K562 (cell line): ENCODE results near the gene CCDC116. TPM values are rescaled to one million over a fixed set of nuclear protein-coding genes. Genes with fewer than 3 reads are reported as not detected.
A peak's percentile ranks its signal among the peaks of the same experiment; 100 is the strongest.

Source experiments
- BRCA1 ChIP-seq, 2 experiments: fragments of 450-650 bp in 1 of 2; sonication (generic) in 1 of 2; formaldehyde crosslinking in 1 of 2; IDR thresholded peaks; 2 replicates each; pipeline versions ENCODE4 v1.5.0 to v1.6.1; 2017 to 2020; ENCODE audit warnings: mild to moderate bottlenecking in 1 of 2, missing genetic modification reagents in 1 of 2
- CCNT2 ChIP-seq: IDR thresholded peaks from 2 replicates; pipeline ENCODE4 v1.6.1; 2011; ENCODE audit warnings: borderline replicate concordance, low read depth, mild to moderate bottlenecking, moderate library complexity, mixed read lengths, low read length; ENCODE audit not compliant: insufficient read length; ENCODE audit errors: extremely low read depth
- EWSR1 ChIP-seq: fragments of 450-650 bp; IDR thresholded peaks from 2 replicates; pipeline ENCODE4 v1.6.1; 2018; ENCODE audit warnings: borderline replicate concordance, mild to moderate bottlenecking, low read depth, moderate library complexity; ENCODE audit not compliant: partially characterized antibody
- FOSL1 ChIP-seq: fragments of 200-800 bp; sonication (Bioruptor generic); conservative IDR thresholded peaks from 2 replicates; pipeline ENCODE4 v1.6.1; 2016; ENCODE audit warnings: missing genetic modification characterization, missing compliant biosample characterization
- HMBOX1 ChIP-seq: sonication (generic); IDR thresholded peaks from 2 replicates; pipeline ENCODE4 v1.6.1; 2016
- IFI16 ChIP-seq: fragments of 250-450 bp; sonication (Bioruptor Pico); IDR thresholded peaks from 2 replicates; pipeline ENCODE4 v2.1.2; 2022; ENCODE audit warnings: mild to moderate bottlenecking, inconsistent platforms
- NBN ChIP-seq: fragments of 450-650 bp; IDR thresholded peaks from 2 replicates; pipeline ENCODE4 v1.6.1; 2016; ENCODE audit warnings: low read depth, mild to moderate bottlenecking
- NFXL1 ChIP-seq: fragments of 450-650 bp; formaldehyde crosslinking; IDR thresholded peaks from 2 replicates; pipeline ENCODE4 v1.4.0; 2021; ENCODE audit warnings: mild to moderate bottlenecking
- PKNOX1 ChIP-seq: fragments of 450-650 bp; IDR thresholded peaks from 2 replicates; pipeline ENCODE4 v1.6.1; 2016
- SIN3A ChIP-seq, 2 experiments: fragments of 150-350 bp in 1 of 2; IDR thresholded peaks; 2 replicates each; pipeline ENCODE4 v1.6.1; 2011 to 2016; ENCODE audit warnings: borderline replicate concordance in 2 of 2, low read depth in 2 of 2, low read length in 2 of 2, mild to moderate bottlenecking in 2 of 2, moderate library complexity in 2 of 2; ENCODE audit not compliant: control insufficient read depth in 1 of 2
- STAG1 ChIP-seq: sonication (generic); formaldehyde crosslinking; IDR thresholded peaks from 2 replicates; pipeline ENCODE4 v1.5.0; 2020; ENCODE audit warnings: missing genetic modification reagents, borderline replicate concordance
- TFAM ChIP-seq: fragments of 250-450 bp; sonication (Bioruptor Pico); conservative IDR thresholded peaks from 2 replicates; pipeline ENCODE4 v1.5.0; 2021; ENCODE audit warnings: mild to moderate bottlenecking, moderate library complexity
- TFAP4 ChIP-seq: sonication (generic); formaldehyde crosslinking; IDR thresholded peaks from 2 replicates; pipeline ENCODE4 v1.8.0; 2022; ENCODE audit warnings: missing genetic modification reagents, mild to moderate bottlenecking, moderate library complexity, borderline replicate concordance
- UBTF ChIP-seq, 2 experiments: IDR thresholded peaks; 2 replicates each; pipeline ENCODE4 v1.6.1; 2012; ENCODE audit warnings: improper control_type of control experiment in 2 of 2, low read depth in 2 of 2, low read length in 2 of 2, borderline replicate concordance in 1 of 2
- ZBTB1 ChIP-seq: sonication (generic); formaldehyde crosslinking; IDR thresholded peaks from 2 replicates; pipeline ENCODE4 v1.8.1; 2023; ENCODE audit warnings: missing genetic modification reagents, low read depth, mild to moderate bottlenecking, borderline replicate concordance
- ZFP36 ChIP-seq: fragments of 150-350 bp; IDR thresholded peaks from 2 replicates; pipeline ENCODE4 v1.6.1; 2018; ENCODE audit warnings: low read length, low read depth; ENCODE audit not compliant: partially characterized antibody
- ZHX1 ChIP-seq: fragments of 150-350 bp; conservative IDR thresholded peaks from 2 replicates; pipeline ENCODE4 v1.6.1; 2014; ENCODE audit warnings: low read length
- ZNF3 ChIP-seq: fragments of 250-450 bp; sonication (Bioruptor Pico); IDR thresholded peaks from 2 replicates; pipeline ENCODE4 v1.5.0; 2021; ENCODE audit warnings: mild to moderate bottlenecking, moderate library complexity
- ZNF76 ChIP-seq: fragments of 250-450 bp; sonication (Bioruptor Pico); IDR thresholded peaks from 2 replicates; pipeline ENCODE4 v1.4.0; 2020; ENCODE audit warnings: mild to moderate bottlenecking, moderate library complexity, borderline replicate concordance
- polyA plus RNA-seq, 8 experiments: library from polyadenylated mRNA; depleted of rRNA in 4 of 8; stranded (reverse) in 5 of 8; unstranded in 3 of 8; fragments of >200 nt; fragmentation: Nextera tagmentation in 2 of 8; fragmentation: Illumina TruSeq in 1 of 8; extraction: Ambion mirVana in 2 of 8; extraction: Trizol in 1 of 8; gene quantifications; 2 replicates each; pipeline versions ENCODE4 v1.2.1 to v1.2.3, GENCODE V29; 2011 to 2014; ENCODE audit warnings: inconsistent platforms in 1 of 8, missing spikeins in 1 of 8
- total RNA-seq, 7 experiments: library from RNA; depleted of rRNA in 6 of 7; stranded (reverse); fragments of >200 nt in 6 of 7; fragmentation: Illumina TruSeq in 2 of 7; extraction: Trizol in 2 of 7; gene quantifications; 2 replicates each; pipeline versions ENCODE4 v1.2.1 to v1.2.3, GENCODE V29; 2011 to 2021; ENCODE audit warnings: low replicate concordance in 1 of 7

Gene CCDC116
- total and polyA plus RNA-seq, 9 of the 15 experiments (the other 6 are each of a cell fraction or from before 2014, with no cell fraction given), result 1.6 to 11.3 (median 4.7) TPM

GRCh38 chr22:21606775-21607174 is 25.8 kb upstream of the CCDC116 start (continued):
- TF ChIP-seq FOSL1 (tag), result peak; percentile 45
- peak in 1 of 2 experiments; percentile 76; a peak in 2 of 4 replicates for TF ChIP-seq SIN3A (IDR thresholded peaks at IDR 0.05; ENCODE audit: borderline replicate concordance in 2 of 2, control insufficient read depth in 1 of 2, low read depth in 2 of 2, low read length in 2 of 2)
- no peak for TF ChIP-seq EWSR1
- no peak for TF ChIP-seq BRCA1 (IDR thresholded peaks at IDR 0.05)
- TF ChIP-seq BRCA1 (CRISPR knock-in tag; IDR thresholded peaks at IDR 0.05), result no peak
- TF ChIP-seq ZFP36, result peak; percentile 18
- TF ChIP-seq ZHX1, result 0 out of 2 replicates have a peak, but pooled peaks have one; percentile 81
- TF ChIP-seq ZNF3, result no peak
- peak; percentile 44; the same call in 1 of the 2 replicates for TF ChIP-seq TFAP4 (CRISPR knock-in tag)
- TF ChIP-seq PKNOX1, result no peak
- TF ChIP-seq ZNF76 (CRISPR knock-in tag), result peak; percentile 21; the same call in 1 of the 2 replicates
- TF ChIP-seq TFAM (CRISPR knock-in tag), result no peak
- 0 out of 4 replicates have a peak, but pooled peaks of 1 of the 2 experiments have one; percentile 52 for TF ChIP-seq UBTF (IDR thresholded peaks at IDR 0.05; ENCODE audit: borderline replicate concordance in 1 of 2, low read depth in 2 of 2, low read length in 2 of 2)
- no peak for TF ChIP-seq HMBOX1
- TF ChIP-seq CCNT2, result no peak
- TF ChIP-seq ZBTB1 (CRISPR knock-in tag), result peak; percentile 63; the same call in 1 of the 2 replicates
- no peak for TF ChIP-seq IFI16 (CRISPR knock-in tag)
- no peak for TF ChIP-seq NBN
- 0 out of 2 replicates have a peak, but pooled peaks have one; percentile 27 for TF ChIP-seq NFXL1 (CRISPR knock-in tag)
- TF ChIP-seq STAG1, result 0 out of 2 replicates have a peak, but pooled peaks have one; percentile 2
